Activated CD4-positive, alpha-beta T cell treated with anti-CD3 and anti-CD28 coated beads for 1 hour (primary cell): ENCODE results near the gene TOP3A.
A peak's percentile ranks its signal among the peaks of the same experiment; 100 is the strongest.
"Not testable (repeated sequence)": the region's sequence is repeated elsewhere in the genome, so short reads cannot be mapped to it uniquely, and the experiment has no call there.

Source experiments
- DNase-seq: peaks from one replicate; pipeline ENCODE4 v3.0.0-alpha.2; 2020

TOP3A gene

GRCh38 chr17:18314731-18315561 is at the start of gene TOP3A, which contains the start of gene SMCR8:
TOP3A (minus strand) TSS chr17:18314994; CDS start chr17:18314778, 216 bp downstream.
SMCR8 (plus strand) TSS chr17:18315293; CDS start chr17:18315790, 497 bp downstream.
- DNase-seq, result peak; percentile 95

GRCh38 chr17:18364166-18364565 is 49.4 kb upstream of the TOP3A start:
- no peak for DNase-seq

- peak; percentile 84 for DNase-seq
These were observed 48.6 kb upstream of the TOP3A start, which contains the start of gene SHMT1 for GRCh38 chr17:18363101-18364049. SHMT1 (minus strand) TSS chr17:18363550; CDS start chr17:18355981, 7,569 bp downstream.

- no peak for DNase-seq
These were observed 47.9 kb upstream of the TOP3A start for GRCh38 chr17:18362698-18363100.

- no peak for DNase-seq
These were observed 47.3 kb upstream of the TOP3A start for GRCh38 chr17:18361837-18362697.

- no peak for DNase-seq
These were observed 45.7 kb upstream of the TOP3A start for GRCh38 chr17:18360518-18360917.

- DNase-seq, result no peak
These were observed 41.8 kb upstream of the TOP3A start for GRCh38 chr17:18356624-18357023.

- DNase-seq, result no peak
These were observed 38.7 kb upstream of the TOP3A start for GRCh38 chr17:18353541-18353940.

GRCh38 chr17:18344021-18344420 is 29.2 kb upstream of the TOP3A start:
- no peak for DNase-seq

GRCh38 chr17:18339933-18340332 is 25.1 kb upstream of the TOP3A start:
- no peak for DNase-seq

- not testable (repeated sequence) for DNase-seq
These were observed 23.4 kb upstream of the TOP3A start for GRCh38 chr17:18338158-18338557.

- no peak for DNase-seq
These were observed 18.2 kb upstream of the TOP3A start for GRCh38 chr17:18332909-18333489.

- DNase-seq, result no peak
These were observed 17.1 kb upstream of the TOP3A start for GRCh38 chr17:18331879-18332278.

GRCh38 chr17:18328643-18329204 is 13.9 kb upstream of the TOP3A start:
- DNase-seq, result no peak

GRCh38 chr17:18327556-18327955 is 12.8 kb upstream of the TOP3A start:
- DNase-seq, result no peak

GRCh38 chr17:18327093-18327492 is 12.3 kb upstream of the TOP3A start:
- no peak for DNase-seq

GRCh38 chr17:18326572-18326971 is 11.8 kb upstream of the TOP3A start:
- no peak for DNase-seq

- DNase-seq, result no peak
These were observed 11.2 kb upstream of the TOP3A start for GRCh38 chr17:18326039-18326438.

GRCh38 chr17:18324140-18325050 is 9.6 kb upstream of the TOP3A start:
- no peak for DNase-seq

- no peak for DNase-seq
These were observed 8.8 kb upstream of the TOP3A start for GRCh38 chr17:18323507-18324139.
